ENCODE measurements around the gene SEC22A.

The SEC22A gene, protein sequence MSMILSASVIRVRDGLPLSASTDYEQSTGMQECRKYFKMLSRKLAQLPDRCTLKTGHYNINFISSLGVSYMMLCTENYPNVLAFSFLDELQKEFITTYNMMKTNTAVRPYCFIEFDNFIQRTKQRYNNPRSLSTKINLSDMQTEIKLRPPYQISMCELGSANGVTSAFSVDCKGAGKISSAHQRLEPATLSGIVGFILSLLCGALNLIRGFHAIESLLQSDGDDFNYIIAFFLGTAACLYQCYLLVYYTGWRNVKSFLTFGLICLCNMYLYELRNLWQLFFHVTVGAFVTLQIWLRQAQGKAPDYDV

GRCh38 chr3:123201557-123202427 is at the start of gene SEC22A:
TSS of gene SEC22A (plus strand) at chr3:123201943. CDS start at chr3:123209218, 7,275 bp downstream.
- DNase-seq (ENCODE audit: low read depth): peak; percentile 98
- no peak for TF ChIP-seq CTCF (IDR thresholded peaks at IDR 0.05; ENCODE audit: insufficient read depth, low read depth, low read length, missing control alignments)
- peak within 1 kb of the TSS; percentile 96 for H3K4me3 ChIP-seq (ENCODE audit: low read depth, low read length)

DNA sequence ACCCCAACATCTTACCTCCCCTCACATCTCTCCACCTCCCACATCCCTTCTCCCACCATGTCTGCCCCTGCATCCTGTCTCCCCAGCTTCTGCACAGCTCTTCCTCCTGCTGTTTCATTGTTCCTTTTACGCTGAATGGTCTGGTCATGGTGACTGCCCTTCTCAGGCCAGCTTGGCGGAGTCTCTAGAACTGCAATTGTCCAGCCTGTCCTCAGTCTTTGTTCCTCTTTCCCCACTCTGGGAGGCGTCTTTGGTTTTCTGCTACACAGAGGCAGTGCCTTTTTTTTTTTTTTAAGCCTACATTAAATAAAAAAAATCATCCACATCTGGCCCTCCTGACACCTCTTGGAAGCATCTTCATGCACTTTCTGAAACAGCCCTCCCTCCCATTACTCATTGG is 49.1 kb upstream of the SEC22A start:
- DNase-seq (ENCODE audit: low read depth): no peak
- H3K4me3 ChIP-seq (ENCODE audit: low read depth, low read length): no peak overlapping the region
- no peak for TF ChIP-seq CTCF (IDR thresholded peaks at IDR 0.05; ENCODE audit: insufficient read depth, low read depth, low read length, missing control alignments)

DNA sequence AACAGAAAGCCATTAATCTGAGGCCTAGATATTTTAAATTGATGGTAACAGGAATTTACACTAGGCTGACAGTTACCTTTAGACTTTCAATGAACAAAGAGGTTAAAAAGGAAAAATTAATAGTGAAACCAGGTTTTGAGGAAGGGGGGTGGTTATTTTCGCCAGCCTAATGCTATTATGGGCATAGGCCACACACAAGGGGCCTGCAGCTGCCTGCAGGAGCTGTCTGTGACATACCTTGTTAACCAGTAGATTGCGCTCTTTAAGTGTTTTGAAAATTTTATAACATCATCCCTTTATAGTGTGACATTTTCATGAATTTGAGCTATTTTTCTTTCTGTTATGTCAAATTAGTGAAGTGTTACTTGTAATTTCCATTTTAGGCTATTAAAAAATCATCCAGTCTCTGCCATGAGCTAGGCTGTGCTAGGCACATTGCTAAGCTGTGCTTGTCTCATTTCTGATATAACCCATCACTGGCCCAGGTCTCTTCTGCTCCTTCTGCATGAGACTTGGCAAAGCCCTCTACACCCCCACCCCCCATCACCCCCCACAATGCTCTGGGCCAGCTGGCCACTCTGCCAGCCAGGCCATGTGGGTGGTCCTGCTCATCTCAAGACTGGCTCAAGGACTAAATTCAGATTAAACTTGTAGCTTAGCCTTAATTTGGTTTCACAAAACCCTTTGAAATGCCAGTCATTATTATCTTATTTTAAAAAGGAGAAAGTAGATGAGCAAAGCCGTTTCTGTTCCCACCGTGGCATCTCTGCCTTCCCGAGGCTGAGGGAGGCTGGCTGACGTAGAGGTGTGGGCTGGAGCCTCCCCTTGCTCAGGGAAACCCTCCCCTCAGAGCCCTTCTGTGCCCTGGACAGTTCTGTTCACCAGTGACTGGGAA is 48.4 kb upstream of the SEC22A start:
- TF ChIP-seq CTCF (IDR thresholded peaks at IDR 0.05; ENCODE audit: insufficient read depth, low read depth, low read length, missing control alignments): no peak
- no peak for DNase-seq (ENCODE audit: low read depth)
- H3K4me3 ChIP-seq (ENCODE audit: low read depth, low read length): no peak overlapping the region

DNA sequence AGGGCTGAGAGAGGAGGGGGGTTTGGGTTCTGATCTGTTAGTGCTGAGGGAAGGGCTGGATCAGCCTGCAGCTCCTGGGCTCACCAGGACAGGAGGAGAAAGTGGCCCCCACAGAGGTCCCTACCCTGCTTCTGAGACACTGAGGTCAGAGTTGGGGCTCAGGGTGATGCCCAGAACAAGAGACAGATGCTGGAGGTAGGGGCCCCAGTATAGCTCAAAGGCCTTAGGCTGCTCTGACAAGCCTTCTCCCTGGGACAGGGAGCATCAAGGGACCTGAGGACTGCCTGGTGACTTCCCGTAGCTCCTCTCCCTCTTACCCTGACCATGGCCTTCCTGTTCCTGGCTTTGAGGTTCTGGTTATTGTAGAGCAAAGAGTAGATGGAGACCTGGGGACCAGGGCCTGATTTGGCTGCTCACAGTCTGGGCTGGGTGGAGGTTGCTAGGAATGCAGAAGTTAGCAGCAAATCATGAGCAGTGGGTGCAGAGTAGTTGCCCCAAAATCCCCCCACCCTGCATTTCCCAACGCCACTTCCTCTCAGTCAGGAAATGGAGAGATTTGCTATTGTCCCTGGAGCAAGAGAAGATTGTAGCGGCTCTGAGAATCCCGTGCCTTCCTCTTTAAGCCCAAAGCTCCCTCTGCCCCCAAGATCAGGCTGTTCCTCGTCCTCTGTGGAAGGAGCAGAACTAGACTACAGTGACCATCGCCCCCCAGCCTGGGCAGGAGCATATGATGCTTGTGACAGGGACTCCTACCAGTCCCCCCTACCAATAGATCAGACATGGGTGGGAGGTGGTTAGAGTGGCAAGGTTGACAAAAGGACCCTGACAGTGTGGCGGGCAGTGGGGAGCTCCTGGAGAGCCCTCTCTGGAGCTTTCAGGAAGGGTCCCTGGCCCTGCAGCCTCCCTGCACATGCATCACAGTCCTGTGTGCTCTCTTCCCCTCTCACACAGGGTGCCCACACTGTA is 47.4 kb upstream of the SEC22A start:
- no peak overlapping the region for H3K4me3 ChIP-seq (ENCODE audit: low read depth, low read length)
- DNase-seq (ENCODE audit: low read depth): no peak
- TF ChIP-seq CTCF (IDR thresholded peaks at IDR 0.05; ENCODE audit: insufficient read depth, low read depth, low read length, missing control alignments): no peak

DNA sequence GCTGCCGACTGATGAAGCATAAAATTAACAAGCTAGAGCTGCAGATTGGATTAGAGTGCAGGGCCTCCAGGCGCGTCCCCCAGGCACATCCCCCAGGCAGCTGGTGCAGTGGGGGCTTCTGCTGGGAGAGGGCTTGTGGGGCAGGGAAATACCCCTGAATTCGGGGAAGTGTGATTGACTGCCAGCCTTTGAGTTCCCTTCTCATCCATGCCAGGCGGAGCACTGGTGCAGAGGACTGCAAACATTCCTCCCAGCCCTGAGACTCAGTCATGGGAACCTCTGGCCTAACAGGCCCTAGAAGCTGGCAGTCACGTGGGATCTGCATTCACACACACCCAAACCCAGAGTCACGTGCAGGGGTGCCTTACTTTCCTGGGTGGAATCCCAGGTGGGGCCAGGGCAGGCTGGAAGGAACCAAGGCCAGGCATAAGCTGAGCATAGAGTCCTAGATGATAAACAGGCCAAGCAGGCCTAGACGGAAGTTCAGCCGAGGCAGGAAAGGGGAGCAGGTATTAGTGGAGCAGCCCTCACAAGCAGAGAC is 46.2 kb upstream of the SEC22A start:
- DNase-seq (ENCODE audit: low read depth): no peak
- no peak overlapping the region for H3K4me3 ChIP-seq (ENCODE audit: low read depth, low read length)
- TF ChIP-seq CTCF (IDR thresholded peaks at IDR 0.05; ENCODE audit: insufficient read depth, low read depth, low read length, missing control alignments): no peak
